Immature natural killer cell (primary cell): Measurements from ENCODE around the gene ARHGEF16. TPM values are rescaled to one million over a fixed set of nuclear protein-coding genes. Genes with fewer than 3 reads are reported as not detected.
A peak's percentile ranks its signal among the peaks of the same experiment; 100 is the strongest.

ENCODE experiments used
- DNase-seq, 3 donors: peaks; one replicate each; pipeline ENCODE4 v3.0.0; 2022; ENCODE audit warnings: mixed read lengths in 1 of 3
- H3K27ac Mint-ChIP-seq, 6 donors: one replicate each; pipeline ENCODE4 v1.8.0; 2020; ENCODE audit warnings: mixed read lengths in 6 of 6, mild to moderate bottlenecking in 5 of 6, inconsistent platforms in 4 of 6, moderate library complexity in 3 of 6
- H3K27me3 Mint-ChIP-seq, 3 donors: one replicate each; pipeline ENCODE4 v1.8.0; 2020 to 2021; ENCODE audit warnings: low read depth in 3 of 3, mild to moderate bottlenecking in 3 of 3, mixed read lengths in 3 of 3, moderate library complexity in 3 of 3, inconsistent platforms in 1 of 3
- H3K36me3 Mint-ChIP-seq, 3 donors: one replicate each; pipeline ENCODE4 v1.8.0; 2020; ENCODE audit warnings: mixed read lengths in 3 of 3, inconsistent platforms in 2 of 3, mild to moderate bottlenecking in 2 of 3
- H3K4me1 Mint-ChIP-seq, 2 donors: one replicate each; pipeline ENCODE4 v1.8.0; 2020; ENCODE audit warnings: inconsistent platforms in 2 of 2, mild to moderate bottlenecking in 2 of 2, mixed read lengths in 2 of 2, moderate library complexity in 1 of 2
- H3K4me3 Mint-ChIP-seq, 5 donors: one replicate each; pipeline ENCODE4 v1.8.0; 2020; ENCODE audit warnings: mild to moderate bottlenecking in 5 of 5, mixed read lengths in 5 of 5, inconsistent platforms in 3 of 5, moderate library complexity in 3 of 5
- H3K9me3 Mint-ChIP-seq, 6 donors: one replicate each; pipeline ENCODE4 v1.8.0; 2020; ENCODE audit warnings: mild to moderate bottlenecking in 6 of 6, mixed read lengths in 6 of 6, inconsistent platforms in 4 of 6, moderate library complexity in 3 of 6
- polyA plus RNA-seq, 3 donors: library from polyadenylated mRNA; unstranded; fragments of 300-500 nt; fragmentation: Illumina TruSeq; gene quantifications; one replicate each; pipeline ENCODE4 v1.2.3, GENCODE V29; 2021

ARHGEF16 gene
- polyA plus RNA-seq, 3 donors from 2014 or later = not detected

GRCh38 chr1:3474421-3474820, 20.0 kb downstream of the ARHGEF16 start:
- Mint-ChIP-seq H3K27ac (no peak overlapping the region), H3K9me3 (no peaks in the 10 kb centered on the region), H3K27me3 (peaks cover 0 to 3% (median 0%) of the 10 kb centered on the region in 3 donors), H3K36me3 (no peaks in the 10 kb centered on the region), H3K4me3 (no peak overlapping the region), H3K4me1 (no peaks in the 10 kb centered on the region)
- no peak for DNase-seq

DNA sequence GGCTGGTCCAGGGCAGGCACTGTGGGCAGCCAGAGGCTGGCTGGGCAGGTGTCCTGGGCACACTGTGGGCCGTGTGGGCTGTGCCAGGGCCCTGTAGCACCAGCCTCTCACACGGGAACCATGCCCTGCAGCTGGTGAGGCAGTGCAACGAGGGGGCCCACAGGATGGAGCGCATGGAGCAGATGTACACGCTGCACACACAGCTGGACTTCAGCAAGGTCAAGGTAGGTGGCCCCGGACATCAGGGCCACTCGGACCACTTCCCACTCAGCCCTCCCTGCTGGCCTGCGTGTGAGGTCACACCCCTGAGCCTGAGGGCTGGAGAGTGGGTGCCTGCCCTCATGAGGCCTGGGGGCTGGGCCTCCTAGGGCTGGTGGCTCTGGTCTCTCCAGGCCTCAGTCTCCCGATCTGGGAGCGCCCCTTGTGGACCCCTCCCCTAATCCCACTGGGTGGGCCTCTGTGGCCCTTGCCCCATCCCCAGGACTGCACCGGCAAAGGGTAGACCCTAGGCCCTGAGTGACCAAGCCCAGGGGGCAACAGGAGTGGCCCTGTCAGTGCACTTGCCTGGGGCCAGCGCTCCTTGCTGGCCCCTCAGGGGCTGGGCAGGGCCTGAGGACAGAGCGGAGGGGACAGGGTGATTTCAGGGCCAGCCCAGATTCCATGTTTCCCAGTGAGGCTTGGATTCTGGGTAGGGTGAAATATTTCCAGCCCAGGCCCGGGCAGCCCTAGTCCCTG, 21.5 kb downstream of the ARHGEF16 start:
- no peak overlapping the region for H3K4me3 Mint-ChIP-seq
- peaks cover 0 to 3% (median 0%) of the 10 kb centered on the region in 3 donors for H3K27me3 Mint-ChIP-seq
- no peak overlapping the region for H3K27ac Mint-ChIP-seq
- no peaks in the 10 kb centered on the region for H3K9me3 Mint-ChIP-seq
- no peaks in the 10 kb centered on the region for H3K36me3 Mint-ChIP-seq
- DNase-seq = no peak
- H3K4me1 Mint-ChIP-seq = no peaks in the 10 kb centered on the region

- Mint-ChIP-seq H3K27ac (no peak overlapping the region), H3K4me3 (no peak overlapping the region), H3K4me1 (no peaks in the 10 kb centered on the region), H3K36me3 (no peaks in the 10 kb centered on the region), H3K9me3 (no peaks in the 10 kb centered on the region), H3K27me3 (peaks cover 0 to 3% (median 0%) of the 10 kb centered on the region in 3 donors)
- DNase-seq = no peak
These were observed 22.2 kb downstream of the ARHGEF16 start for GRCh38 chr1:3476666-3477065.

- Mint-ChIP-seq H3K36me3 (no peaks in the 10 kb centered on the region), H3K4me1 (no peaks in the 10 kb centered on the region), H3K27ac (no peak overlapping the region), H3K27me3 (peaks cover 0 to 3% (median 0%) of the 10 kb centered on the region in 3 donors), H3K4me3 (no peak overlapping the region), H3K9me3 (no peaks in the 10 kb centered on the region)
- DNase-seq = no peak
These were observed 23.0 kb downstream of the ARHGEF16 start for GRCh38 chr1:3477241-3477995.

- Mint-ChIP-seq H3K27ac (no peak overlapping the region), H3K4me1 (no peaks in the 10 kb centered on the region), H3K36me3 (no peaks in the 10 kb centered on the region), H3K4me3 (no peak overlapping the region), H3K9me3 (no peaks in the 10 kb centered on the region), H3K27me3 (peaks cover 0 to 3% (median 0%) of the 10 kb centered on the region in 3 donors)
- no peak for DNase-seq
These were observed 23.7 kb downstream of the ARHGEF16 start for GRCh38 chr1:3478187-3478586.

GRCh38 chr1:3479511-3480368, 25.3 kb downstream of the ARHGEF16 start:
- Mint-ChIP-seq H3K27ac (no peak overlapping the region), H3K36me3 (no peaks in the 10 kb centered on the region), H3K4me1 (no peaks in the 10 kb centered on the region), H3K9me3 (no peaks in the 10 kb centered on the region), H3K27me3 (peaks cover 0 to 3% (median 0%) of the 10 kb centered on the region in 3 donors), H3K4me3 (no peak overlapping the region)
- DNase-seq = no peak

- H3K9me3 Mint-ChIP-seq = no peaks in the 10 kb centered on the region
- no peaks in the 10 kb centered on the region for H3K4me1 Mint-ChIP-seq
- H3K36me3 Mint-ChIP-seq = no peaks in the 10 kb centered on the region
- no peak overlapping the region for H3K27ac Mint-ChIP-seq
- no peak overlapping the region for H3K4me3 Mint-ChIP-seq
- H3K27me3 Mint-ChIP-seq = peaks cover 0 to 3% (median 0%) of the 10 kb centered on the region in 3 donors
- no peak for DNase-seq
These were observed 25.9 kb downstream of the ARHGEF16 start for GRCh38 chr1:3480369-3480719.

- Mint-ChIP-seq H3K9me3 (no peaks in the 10 kb centered on the region), H3K4me1 (no peaks in the 10 kb centered on the region), H3K27me3 (peaks cover 0 to 3% (median 2%) of the 10 kb centered on the region in 3 donors), H3K27ac (no peak overlapping the region), H3K36me3 (no peaks in the 10 kb centered on the region), H3K4me3 (no peak overlapping the region)
- DNase-seq = no peak
These were observed 26.6 kb downstream of the ARHGEF16 start for GRCh38 chr1:3481046-3481445.

DNA sequence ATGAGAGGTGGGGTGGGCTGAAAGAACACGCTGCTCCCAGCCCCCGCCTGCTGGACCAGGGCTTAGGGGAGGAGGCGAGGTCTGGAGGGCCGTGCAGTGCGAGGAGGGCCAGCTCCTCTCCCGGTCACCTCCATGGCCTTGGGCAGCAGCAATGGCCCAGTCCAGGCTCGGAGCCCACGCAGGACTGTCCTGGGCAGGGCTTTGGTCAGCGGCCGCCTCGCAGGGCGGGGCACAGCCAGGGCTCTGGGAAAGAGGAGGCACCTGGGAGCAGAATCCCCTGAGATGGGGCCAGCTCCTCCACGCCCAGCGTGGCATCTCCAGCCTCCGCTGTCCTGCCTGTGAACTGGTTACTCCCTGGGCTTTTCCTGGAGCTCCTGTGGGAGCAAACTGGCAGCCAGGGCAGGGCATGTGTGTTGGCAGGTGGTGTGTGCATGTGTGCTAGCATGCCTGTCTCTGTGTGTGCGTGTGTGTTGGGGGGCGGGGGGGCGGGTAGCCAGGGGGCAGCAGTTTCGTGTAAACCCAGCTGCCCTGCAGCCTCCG, 27.4 kb downstream of the ARHGEF16 start:
- DNase-seq = no peak
- no peaks in the 10 kb centered on the region for H3K9me3 Mint-ChIP-seq
- no peaks in the 10 kb centered on the region for H3K4me1 Mint-ChIP-seq
- H3K36me3 Mint-ChIP-seq = no peaks in the 10 kb centered on the region
- no peak overlapping the region for H3K27ac Mint-ChIP-seq
- no peak overlapping the region for H3K4me3 Mint-ChIP-seq
- H3K27me3 Mint-ChIP-seq = peaks cover 0 to 3% (median 2%) of the 10 kb centered on the region in 3 donors

- peaks cover 0 to 4% (median 2%) of the 10 kb centered on the region in 3 donors for H3K27me3 Mint-ChIP-seq
These were observed 27.9 kb downstream of the ARHGEF16 start for GRCh38 chr1:3482378-3482849.

GRCh38 chr1:3483380-3483779, 28.9 kb downstream of the ARHGEF16 start:
- Mint-ChIP-seq H3K27me3 (peaks cover 0 to 4% (median 2%) of the 10 kb centered on the region in 3 donors), H3K4me1 (no peaks in the 10 kb centered on the region), H3K27ac (no peak overlapping the region), H3K36me3 (no peaks in the 10 kb centered on the region), H3K4me3 (no peak overlapping the region), H3K9me3 (no peaks in the 10 kb centered on the region)
- no peak for DNase-seq

More at GRCh38 chr1:3482378-3482849, 27.9 kb downstream of the ARHGEF16 start:
- Mint-ChIP-seq H3K36me3 (no peaks in the 10 kb centered on the region), H3K4me1 (no peaks in the 10 kb centered on the region), H3K4me3 (no peak overlapping the region), H3K27ac (no peak overlapping the region), H3K9me3 (no peaks in the 10 kb centered on the region)
- no peak for DNase-seq

GRCh38 chr1:3483801-3484444, 29.5 kb downstream of the ARHGEF16 start:
- H3K27ac Mint-ChIP-seq = no peak overlapping the region
- H3K4me1 Mint-ChIP-seq = no peaks in the 10 kb centered on the region
- peak in 2 of 3 donors; percentile 8 to 18 for DNase-seq
- H3K36me3 Mint-ChIP-seq = no peaks in the 10 kb centered on the region
- H3K27me3 Mint-ChIP-seq = peaks cover 0 to 5% (median 4%) of the 10 kb centered on the region in 3 donors
- H3K4me3 Mint-ChIP-seq = no peak overlapping the region
- peaks cover 0 to under 1% (median 0%) of the 10 kb centered on the region in 6 donors for H3K9me3 Mint-ChIP-seq

- Mint-ChIP-seq H3K9me3 (peaks cover 0 to 2% (median 0%) of the 10 kb centered on the region in 6 donors), H3K27ac (no peak overlapping the region), H3K36me3 (no peaks in the 10 kb centered on the region), H3K4me3 (no peak overlapping the region), H3K27me3 (peaks cover 0 to 5% (median 4%) of the 10 kb centered on the region in 3 donors), H3K4me1 (no peaks in the 10 kb centered on the region)
- no peak for DNase-seq
These were observed 30.6 kb downstream of the ARHGEF16 start for GRCh38 chr1:3485016-3485415.
